Astrocyte of the cerebellum (primary cell): Measurements from ENCODE around the gene ANKRD62.

Source experiments
- DNase-seq: peaks from one replicate; pipeline ENCODE4 v3.0.0-alpha.2; 2011; ENCODE audit warnings: low read depth
- H3K4me3 ChIP-seq: 2 replicates; pipeline ENCODE4 v1.5.1; 2011; ENCODE audit warnings: mild to moderate bottlenecking, low read depth, low read length, moderate library complexity
- CTCF ChIP-seq: IDR thresholded peaks from 2 replicates; pipeline ENCODE4 v1.5.1; 2012; ENCODE audit warnings: low read length, low read depth, moderate library complexity, mild to moderate bottlenecking; ENCODE audit errors: missing control alignments
- in situ Hi-C: cut with HindIII; loops from 2 replicates; pipeline ENCODE4 v1.10.0; 2017; ENCODE audit warnings: low sequenced_read_pairs

Gene ANKRD62

GRCh38 chr18:12098374-12098773 is 4.7 kb downstream of the ANKRD62 start:
- DNase-seq, result no peak
- in situ Hi-C loops, result no loop called here
- H3K4me3 ChIP-seq, result no peak overlapping the region
- TF ChIP-seq CTCF, result no peak

GRCh38 chr18:12099160-12099559 is 5.5 kb downstream of the ANKRD62 start:
- H3K4me3 ChIP-seq, result no peak overlapping the region
- DNase-seq, result no peak
- in situ Hi-C loops, result no loop called here
- no peak for TF ChIP-seq CTCF

GRCh38 chr18:12101266-12101665 is 7.6 kb downstream of the ANKRD62 start:
- no peak overlapping the region for H3K4me3 ChIP-seq
- DNase-seq, result no peak
- in situ Hi-C loops, result no loop called here
- TF ChIP-seq CTCF, result no peak

GRCh38 chr18:12102136-12102842 is 8.6 kb downstream of the ANKRD62 start:
- DNase-seq, result no peak
- no peak for TF ChIP-seq CTCF
- in situ Hi-C loops, result no loop called here
- no peak overlapping the region for H3K4me3 ChIP-seq

GRCh38 chr18:12106471-12106870 is 12.8 kb downstream of the ANKRD62 start:
- H3K4me3 ChIP-seq, result no peak overlapping the region
- no peak for TF ChIP-seq CTCF
- in situ Hi-C loops, result no loop called here
- no peak for DNase-seq

GRCh38 chr18:12109836-12110235 is 16.2 kb downstream of the ANKRD62 start:
- DNase-seq, result no peak
- in situ Hi-C loops, result no loop called here
- H3K4me3 ChIP-seq, result no peak overlapping the region
- no peak for TF ChIP-seq CTCF
